Activated CD4-positive, alpha-beta T cell treated with anti-CD3 and anti-CD28 coated beads, Interleukin-2, amount 50 U/mL, for 48 hours (primary cell): ENCODE results near the gene NUDT16.

Experiments used
- DNase-seq, 2 experiments: peaks; one replicate each; pipeline ENCODE4 v3.0.0-alpha.2; 2020

The NUDT16 gene

DNA sequence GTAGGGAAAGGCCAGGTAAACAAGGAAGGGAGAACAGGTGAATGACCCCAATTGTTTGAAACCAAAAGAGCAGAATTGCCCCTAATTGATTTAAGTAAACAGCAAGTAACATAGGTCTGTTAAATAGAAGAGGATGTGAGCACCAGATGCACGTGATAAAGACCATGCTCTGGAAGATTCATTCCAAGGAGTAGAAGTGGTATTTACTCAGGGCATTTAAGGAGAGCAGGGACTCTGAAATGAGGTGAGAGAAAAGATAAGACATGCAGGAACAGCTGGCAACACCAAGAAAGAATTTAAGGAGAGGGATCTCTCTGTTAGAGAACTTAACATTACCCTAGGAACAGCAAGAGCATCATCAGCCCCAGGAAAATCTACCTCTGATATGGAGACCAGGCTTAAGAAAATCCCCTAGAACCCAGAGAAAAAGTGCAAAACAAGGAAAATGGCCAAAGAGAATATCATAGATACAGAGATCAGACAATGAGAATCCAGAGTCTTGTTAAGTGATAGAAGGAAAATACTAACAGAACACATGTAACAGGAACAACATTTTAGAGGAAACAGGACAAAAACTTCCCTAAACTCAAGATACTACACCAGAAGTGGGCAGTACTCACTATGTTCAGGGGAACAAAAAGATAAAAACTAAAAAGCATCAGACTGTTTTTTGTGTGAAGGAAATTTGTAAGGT lies 6.4 kb downstream of the NUDT16 start:
- DNase-seq, result no peak

DNA sequence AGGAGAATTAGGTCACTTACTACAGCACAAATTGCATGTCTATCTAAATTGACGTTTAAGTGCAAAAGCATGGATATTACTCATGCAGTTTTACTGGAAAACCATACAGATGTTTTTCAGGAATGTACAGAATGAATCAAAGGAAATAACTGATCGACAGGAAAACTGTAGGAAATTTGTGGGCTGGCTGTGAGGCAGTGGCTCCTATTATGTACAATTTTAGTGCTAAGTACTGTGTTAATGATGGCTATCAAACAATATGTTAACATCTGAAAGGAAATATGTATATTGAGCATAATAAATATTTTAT lies 6.9 kb downstream of the NUDT16 start:
- DNase-seq, result no peak

DNA sequence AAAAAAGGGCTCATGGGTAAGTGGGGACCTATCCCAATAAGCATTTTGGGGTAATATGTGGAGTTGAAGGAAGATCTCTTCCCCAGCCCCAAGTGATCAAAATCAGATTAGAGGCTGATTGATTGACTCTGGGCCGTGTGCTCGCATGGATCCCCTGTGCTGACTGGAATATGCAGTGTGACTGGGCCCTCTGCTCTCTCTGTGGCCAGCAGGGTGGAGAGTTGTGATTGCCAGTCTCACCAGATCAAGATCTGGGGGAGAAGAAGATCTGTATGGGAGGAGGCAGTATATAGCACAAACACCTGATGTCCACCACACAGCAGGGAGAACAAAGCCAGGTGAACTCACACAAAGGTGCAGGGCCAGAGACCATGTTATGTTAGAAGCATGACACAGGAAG lies 8.8 kb downstream of the NUDT16 start:
- DNase-seq, result no peak

DNA sequence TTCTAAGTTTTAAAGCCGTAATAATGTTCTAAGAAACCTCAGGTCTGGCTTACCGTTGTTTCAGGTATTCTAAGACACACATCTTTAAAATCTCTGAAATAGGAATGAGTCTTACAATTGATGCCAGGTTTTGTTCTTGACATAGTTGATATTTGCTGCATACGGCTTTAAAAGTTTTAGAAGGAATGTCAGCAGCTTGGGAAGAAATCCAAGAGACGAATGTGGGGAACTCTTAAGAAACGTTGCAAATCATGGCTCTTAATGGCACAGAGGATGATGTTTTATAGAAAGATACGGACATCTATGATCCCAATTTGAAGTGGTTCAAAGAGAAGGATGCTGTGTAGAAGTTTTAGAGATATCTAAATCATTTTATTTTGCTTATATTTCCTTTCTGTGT lies 11.5 kb downstream of the NUDT16 start:
- no peak for DNase-seq

DNA sequence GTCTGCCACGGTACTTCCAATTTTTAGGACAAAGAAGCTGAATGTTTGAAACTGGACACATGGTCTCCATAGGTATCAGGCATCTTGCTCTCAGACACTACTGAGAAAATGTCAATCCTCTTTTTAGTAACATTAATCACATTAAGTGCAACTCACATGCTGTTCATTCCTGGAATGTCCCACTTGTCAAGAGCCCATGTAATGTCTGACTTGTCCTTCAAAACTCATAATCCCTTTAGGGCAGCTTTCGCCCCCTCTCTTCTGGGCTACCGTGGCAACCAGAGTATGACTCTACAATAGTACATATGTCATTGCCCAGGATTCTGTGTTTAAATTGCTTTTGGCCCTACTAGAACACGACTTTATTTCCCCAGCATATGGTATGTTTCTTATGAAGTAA lies 12.3 kb downstream of the NUDT16 start:
- DNase-seq, result no peak

DNA sequence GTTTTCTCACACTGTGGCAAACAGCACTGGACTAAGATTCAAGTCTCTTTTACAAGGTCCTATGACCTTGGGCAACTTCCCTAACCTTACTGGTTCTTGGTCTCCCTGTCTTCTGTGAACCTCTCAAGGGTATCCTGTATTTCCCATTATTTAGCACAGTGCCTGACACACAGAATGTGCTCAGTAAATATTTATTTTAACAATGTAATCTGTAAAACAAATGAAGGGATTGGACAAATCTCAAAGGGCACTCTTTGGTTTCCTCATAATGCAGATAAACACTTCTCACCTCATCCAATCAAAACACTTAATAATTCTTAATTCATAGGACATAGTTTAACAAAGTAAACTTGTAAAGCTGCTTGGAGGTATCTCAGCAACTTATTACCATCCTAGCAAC lies 12.8 kb downstream of the NUDT16 start:
- no peak for DNase-seq

DNA sequence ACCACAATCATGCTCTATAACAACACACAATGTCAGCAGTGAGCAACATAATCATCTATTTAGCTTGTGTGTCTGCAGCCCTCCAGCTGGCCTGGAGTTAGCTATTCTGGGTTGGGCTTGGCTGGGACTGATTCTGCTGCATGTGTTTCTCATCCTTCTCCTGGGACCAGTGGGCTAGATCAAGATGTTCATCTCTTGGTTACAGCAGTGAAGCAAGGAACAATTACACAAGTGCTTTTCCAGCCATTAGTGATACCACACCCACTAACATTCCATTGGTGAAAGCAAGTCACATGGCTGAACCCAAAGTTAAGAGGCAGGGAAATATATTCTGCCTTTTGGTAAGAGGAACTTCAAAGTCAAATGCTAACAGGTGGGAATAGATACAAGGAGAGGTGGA lies 14.6 kb downstream of the NUDT16 start:
- no peak for DNase-seq

DNA sequence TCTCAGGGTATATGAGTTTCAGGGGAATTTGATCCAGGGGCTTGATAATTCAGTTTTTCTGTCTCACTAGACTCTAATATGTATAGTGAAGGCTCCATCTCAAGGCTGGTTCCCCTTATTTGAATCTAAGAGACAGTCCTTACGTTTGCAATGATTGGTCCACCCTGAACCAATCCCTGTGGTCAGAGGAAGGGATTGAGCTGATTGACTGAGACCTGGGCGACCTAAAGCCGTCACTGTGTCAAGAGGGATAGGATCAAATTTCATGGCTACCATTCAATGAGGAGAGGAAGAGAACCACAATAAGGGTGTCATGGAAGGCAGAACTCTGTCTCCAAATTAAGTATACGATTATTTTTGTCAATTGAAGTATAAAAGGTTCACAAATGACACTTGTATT lies 16.3 kb downstream of the NUDT16 start:
- no peak for DNase-seq

DNA sequence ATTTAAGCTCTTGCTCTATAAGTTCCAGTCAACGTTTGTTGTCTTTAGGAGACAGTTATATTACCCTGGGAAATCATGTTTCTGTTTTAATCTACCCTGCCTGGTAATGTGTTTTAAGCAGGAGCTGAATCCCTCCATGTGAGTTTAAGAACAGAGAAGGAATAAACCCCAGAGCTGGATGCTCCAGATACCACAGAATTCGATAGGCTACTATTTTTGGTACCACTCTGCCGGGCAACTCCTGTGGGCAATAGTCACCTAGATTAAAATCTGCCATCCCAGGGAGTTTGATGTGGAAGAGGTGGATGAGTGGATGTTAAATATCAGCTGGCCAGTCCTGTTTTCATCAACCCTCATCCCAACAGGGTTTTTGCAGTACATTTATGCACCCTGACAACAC lies 20.4 kb downstream of the NUDT16 start:
- no peak for DNase-seq

DNA sequence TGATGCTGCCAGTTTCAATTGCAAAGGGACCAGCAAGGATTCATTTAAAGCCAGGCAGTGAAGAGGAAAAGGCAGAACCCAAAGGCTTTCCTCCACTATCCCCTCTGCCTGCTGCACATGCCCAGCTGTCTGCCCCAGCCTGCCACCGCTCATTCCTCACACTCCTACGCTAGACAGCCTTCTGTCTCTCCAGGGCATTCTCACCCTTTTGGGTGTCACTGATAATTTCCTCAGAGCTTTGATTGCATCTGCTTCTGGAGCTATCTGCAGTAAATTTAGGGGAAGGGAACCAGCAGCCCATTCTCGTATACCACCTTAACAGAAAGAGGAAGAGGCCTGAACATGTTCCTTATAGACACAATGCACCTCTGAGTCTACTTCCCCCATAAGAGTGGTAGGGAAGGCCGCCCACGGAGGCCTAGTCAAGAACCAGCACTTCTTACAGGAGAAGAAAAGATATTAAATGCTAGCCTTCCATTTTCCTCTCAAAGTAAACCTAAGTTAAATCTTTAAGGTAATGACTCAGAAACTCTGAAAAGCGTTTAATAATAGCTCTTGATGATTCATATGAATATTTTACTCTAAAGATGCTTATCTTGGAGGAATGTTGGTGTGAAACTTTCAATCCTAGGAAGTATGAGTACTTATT lies 20.9 kb downstream of the NUDT16 start:
- DNase-seq, result no peak

DNA sequence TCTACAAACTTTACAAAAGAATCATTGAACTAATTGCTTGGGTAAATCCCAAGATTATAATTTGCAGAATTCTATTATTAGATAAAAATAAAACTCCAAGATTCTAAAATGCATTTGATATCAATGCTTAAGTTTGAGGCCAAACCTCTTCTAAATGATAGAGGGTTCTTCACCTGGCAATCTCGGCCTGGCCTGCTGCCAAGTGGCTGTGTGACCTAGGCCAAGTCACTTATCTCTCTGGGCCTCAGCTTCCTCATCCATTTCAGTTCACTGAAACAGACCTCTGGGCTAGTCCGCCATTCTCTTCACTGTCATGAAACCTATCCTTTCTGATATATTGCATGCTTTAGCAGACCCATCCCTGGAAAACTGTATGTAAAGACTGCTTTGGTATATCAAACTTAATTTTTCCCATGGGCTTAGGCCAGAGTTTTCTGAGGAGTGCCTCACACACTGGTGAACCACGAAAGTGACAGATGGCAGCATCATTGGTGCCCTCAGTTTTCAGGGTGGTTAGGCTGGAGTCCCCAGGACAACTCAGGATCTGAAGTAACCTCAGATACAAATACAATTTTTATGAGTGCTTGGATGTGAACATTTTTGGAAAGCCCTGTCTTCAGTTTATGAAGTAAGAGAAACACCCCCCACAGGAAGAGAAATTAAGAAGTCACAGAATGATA lies 21.8 kb downstream of the NUDT16 start:
- DNase-seq, result no peak

DNA sequence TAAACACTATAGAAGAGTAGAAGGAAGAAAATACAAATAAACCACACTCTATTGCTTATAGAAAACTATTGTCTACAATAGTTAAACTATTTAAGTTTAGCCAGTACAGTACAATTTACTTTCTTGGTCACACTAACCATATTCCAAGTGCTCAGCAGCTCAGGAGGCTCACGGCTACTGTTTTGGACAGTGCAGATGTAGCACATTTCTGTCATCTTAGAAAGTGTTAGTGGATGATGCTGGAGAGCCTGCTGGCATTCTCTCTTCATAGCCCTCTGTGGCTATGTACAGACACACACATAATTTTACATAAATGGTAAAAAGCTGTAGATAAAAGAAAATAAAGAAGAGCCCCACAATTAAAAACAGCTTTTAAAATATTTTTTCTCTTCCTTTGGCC lies 23.8 kb downstream of the NUDT16 start:
- DNase-seq, result no peak

DNA sequence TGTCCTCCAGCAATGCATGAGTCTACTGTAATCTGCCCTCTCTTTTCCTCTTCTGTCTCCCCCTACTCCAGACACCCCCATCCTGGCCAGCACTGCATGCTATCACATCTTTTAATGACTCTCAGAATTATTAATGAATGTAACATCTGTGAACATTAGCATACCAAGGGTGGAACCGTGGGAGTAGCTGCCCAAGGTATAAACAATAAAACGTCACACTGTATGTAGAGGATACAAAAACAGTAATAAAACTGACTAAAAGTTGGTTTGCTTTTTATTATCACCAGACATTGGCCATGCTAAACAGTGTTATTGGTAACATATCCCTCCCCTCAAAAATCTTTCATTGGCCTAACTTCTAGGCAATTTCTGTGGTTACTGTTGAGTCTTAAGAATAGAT lies 24.7 kb downstream of the NUDT16 start:
- no peak for DNase-seq

DNA sequence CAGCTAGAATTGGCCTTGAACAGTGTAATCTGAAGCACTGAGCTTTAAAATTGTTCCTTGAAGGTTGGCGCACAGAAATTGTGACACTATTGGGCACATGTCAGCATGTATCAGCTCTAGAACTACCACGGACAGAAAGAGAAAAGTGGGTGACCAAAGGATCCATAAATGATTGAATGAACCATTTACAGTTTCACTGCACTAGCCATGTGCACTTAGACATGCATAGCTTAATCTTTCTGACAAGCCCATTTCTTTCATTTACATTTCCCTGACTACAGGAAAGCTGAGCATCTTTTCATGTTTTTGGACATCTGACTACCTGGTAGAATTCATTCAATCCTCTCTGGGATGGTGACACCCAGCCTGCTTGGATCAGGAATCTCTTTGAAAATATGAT lies 36.2 kb downstream of the NUDT16 start:
- no peak for DNase-seq

DNA sequence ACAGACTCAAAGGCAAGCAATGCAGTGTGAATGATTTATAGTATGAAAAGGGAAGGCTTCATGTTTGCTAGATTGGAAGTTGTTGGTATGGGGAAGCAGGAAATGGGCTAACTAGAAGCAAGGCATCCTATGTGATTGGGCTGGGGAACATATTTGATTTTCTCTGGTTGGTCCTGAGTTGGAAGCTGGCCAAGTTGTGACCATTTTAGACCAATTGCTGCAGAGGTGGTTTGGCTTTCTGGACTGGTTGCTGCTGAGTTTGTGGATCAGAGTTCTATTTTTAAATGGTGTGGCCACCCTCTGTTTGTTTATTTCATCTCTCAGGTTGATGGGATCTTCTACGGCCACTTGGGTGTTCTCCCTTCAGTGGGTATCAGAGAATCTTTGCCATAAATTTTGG lies 39.7 kb downstream of the NUDT16 start:
- no peak for DNase-seq

DNA sequence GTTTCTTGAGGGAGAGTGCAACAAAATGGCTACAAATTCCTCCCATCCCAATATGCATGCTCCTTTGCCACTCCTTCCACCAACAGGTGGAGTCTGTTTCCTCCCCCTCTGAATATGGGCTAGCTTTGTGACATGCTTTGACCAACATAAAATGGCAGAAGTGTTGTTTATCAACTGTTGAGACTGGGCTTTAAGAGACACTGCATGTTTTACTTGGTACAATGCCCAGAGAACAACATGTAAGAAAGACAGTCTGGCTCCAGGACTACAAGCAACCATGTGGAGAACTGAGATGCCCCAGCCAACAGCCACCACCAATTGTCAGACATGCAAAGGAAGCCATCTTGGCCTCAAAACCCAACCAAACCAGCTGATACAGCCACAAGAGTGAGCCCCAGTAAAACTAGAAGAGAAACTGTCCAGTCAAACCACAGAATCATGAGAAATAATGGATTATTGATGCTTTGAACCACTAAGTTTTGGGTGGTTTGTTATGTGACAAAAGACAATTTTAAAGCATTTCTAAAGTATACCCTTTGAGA lies 40.5 kb downstream of the NUDT16 start:
- no peak for DNase-seq

DNA sequence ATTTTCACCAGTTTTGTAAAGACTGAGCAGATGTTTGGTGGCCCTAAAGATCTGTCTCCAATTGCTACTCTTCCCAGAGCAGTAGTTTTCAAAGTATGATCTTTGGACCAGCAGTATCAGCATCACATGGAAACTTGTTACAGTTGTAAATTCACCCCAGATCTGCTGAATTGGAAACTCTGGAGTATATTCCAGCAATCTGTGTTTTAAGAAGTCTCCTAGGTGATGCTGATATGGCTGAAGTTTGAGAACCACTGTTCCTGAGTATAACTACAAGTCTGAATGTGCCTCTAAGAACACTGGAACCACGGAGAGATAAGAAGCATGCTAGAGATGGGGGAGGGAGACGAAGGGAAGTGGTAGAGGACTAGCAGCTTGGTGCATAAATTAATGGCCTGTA lies 45.7 kb downstream of the NUDT16 start:
- DNase-seq, result no peak

DNA sequence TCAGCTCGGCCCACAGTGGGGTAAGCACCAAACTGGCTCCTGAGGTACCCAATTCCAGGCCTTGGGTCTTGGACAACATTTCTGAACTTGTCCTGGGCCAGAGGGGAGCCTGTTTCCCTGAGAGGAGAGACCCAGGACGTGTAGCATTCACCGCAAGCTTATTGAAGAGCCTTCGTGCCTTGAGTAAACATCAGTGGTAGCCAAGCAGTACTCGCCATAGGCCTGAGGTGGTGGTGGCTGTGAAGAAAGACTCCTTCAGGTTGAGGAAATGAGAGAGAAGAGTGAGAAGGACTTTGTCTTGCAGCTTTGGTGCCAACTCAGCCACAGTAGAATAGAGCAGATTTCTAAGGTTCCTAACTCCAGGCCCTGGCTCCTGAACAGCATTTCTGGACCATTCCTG lies 50.2 kb downstream of the NUDT16 start:
- no peak for DNase-seq

DNA sequence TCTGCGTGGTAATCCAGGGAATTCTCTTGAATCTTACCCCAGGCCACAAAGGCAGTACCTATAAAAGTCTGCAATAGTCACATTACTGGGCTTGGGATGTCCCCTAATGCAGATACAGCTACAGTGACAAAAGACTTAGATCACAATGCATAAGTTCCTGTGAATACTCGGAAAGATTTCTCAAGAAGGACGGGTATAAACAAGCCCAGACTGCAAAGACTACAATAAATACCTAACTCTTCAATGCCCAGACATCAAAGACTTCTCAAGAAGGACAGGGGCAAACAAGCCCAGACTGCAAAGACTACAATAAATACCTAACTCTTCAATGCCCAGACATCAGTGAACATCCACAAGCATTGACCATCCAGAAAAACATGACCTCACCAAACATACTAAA lies 50.9 kb downstream of the NUDT16 start:
- no peak for DNase-seq

DNA sequence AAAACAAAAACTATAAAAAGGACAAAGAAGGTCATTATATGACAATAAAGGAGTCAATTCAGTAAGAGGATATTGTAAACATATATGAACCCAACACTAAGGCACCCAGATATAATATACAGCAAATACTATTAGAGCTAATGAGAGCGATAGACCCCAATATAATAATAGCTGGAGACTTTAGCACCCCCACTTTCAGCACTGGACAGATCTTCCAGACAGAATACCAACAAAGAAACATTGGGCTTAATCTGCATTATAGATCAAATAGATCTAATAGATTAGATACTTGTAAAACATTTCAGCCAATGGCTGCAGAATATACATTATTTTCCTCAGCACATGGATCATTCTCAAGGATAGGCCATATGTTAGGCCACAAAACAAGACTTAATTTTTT lies 53.4 kb downstream of the NUDT16 start:
- no peak for DNase-seq
